HEK293 (cell line): ENCODE data around the gene GAREM1.

Experiments used
- CTCF ChIA-PET: fragments of 350-600 bp; formaldehyde crosslinking; extraction: SDS; loops from one replicate; lab custom pipeline; 2021; ENCODE audit warnings: antibody characterized with exemption; lab: Yijun Ruan, JAX
- POLR2A ChIA-PET: fragments of 300-600 bp; formaldehyde crosslinking; extraction: SDS; loops from one replicate; lab custom pipeline; 2020; ENCODE audit warnings: antibody characterized with exemption, inconsistent platforms; lab: Yijun Ruan, JAX
- H3K27ac ChIP-seq: fragments of 200-500 bp; sonication (Bioruptor generic); 2 replicates; pipeline ENCODE4 v1.5.1; 2014; ENCODE audit warnings: low read depth, low read length, control low read depth, inconsistent platforms; ENCODE audit errors: extremely low read depth
- H3K36me3 ChIP-seq, 2 experiments: fragments of 200-500 bp in 1 of 2; sonication (Bioruptor generic) in 1 of 2; 1 replicate in 1 of 2; 2 replicates in 1 of 2; pipeline ENCODE4 v1.5.1; 2014 to 2017; ENCODE audit warnings: inconsistent platforms in 2 of 2, low read length in 2 of 2; ENCODE audit not compliant: control insufficient read depth in 2 of 2, insufficient read depth in 1 of 2
- H3K4me1 ChIP-seq: fragments of 200-500 bp; sonication (Bioruptor generic); 2 replicates; pipeline ENCODE4 v1.5.1; 2014; ENCODE audit warnings: mild to moderate bottlenecking, low read length, inconsistent platforms; ENCODE audit not compliant: control insufficient read depth, insufficient read depth
- H3K4me3 ChIP-seq: 2 replicates; pipeline ENCODE4 v1.5.1; 2011; ENCODE audit warnings: low read depth, mild to moderate bottlenecking, control low read depth, low read length, moderate library complexity
- H3K9me3 ChIP-seq: fragments of 200-500 bp; sonication (Bioruptor generic); 2 replicates; pipeline ENCODE4 v1.5.1; 2014; ENCODE audit warnings: low read depth, low read length, inconsistent platforms; ENCODE audit not compliant: control insufficient read depth, insufficient read depth
- GFI1B ChIP-seq: fragments of 450-650 bp; formaldehyde crosslinking; IDR thresholded peaks from 2 replicates; pipeline ENCODE4 v1.5.1; 2016; ENCODE audit warnings: missing biosample characterization, missing genetic modification characterization
- GLI4 ChIP-seq: fragments of 450-650 bp; formaldehyde crosslinking; IDR thresholded peaks from 2 replicates; pipeline ENCODE4 v1.5.1; 2016; ENCODE audit warnings: missing biosample characterization, missing genetic modification characterization
- GLIS1 ChIP-seq: fragments of 450-650 bp; formaldehyde crosslinking; IDR thresholded peaks from 2 replicates; pipeline ENCODE4 v1.5.1; 2016; ENCODE audit warnings: missing biosample characterization, missing genetic modification characterization
- HOXA7 ChIP-seq: sonication (generic); formaldehyde crosslinking; IDR thresholded peaks from 2 replicates; pipeline ENCODE4 v1.8.1; 2022; ENCODE audit warnings: missing genetic modification reagents, borderline replicate concordance
- WT1 ChIP-seq: fragments of 450-650 bp; formaldehyde crosslinking; IDR thresholded peaks from 2 replicates; pipeline ENCODE4 v1.5.1; 2016; ENCODE audit warnings: missing biosample characterization, missing genetic modification characterization
- ZBTB21 ChIP-seq: fragments of 450-650 bp; formaldehyde crosslinking; IDR thresholded peaks from 2 replicates; pipeline ENCODE4 v1.5.1; 2017; ENCODE audit warnings: missing biosample characterization, missing genetic modification characterization
- ZNF132 ChIP-seq: fragments of 450-650 bp; formaldehyde crosslinking; IDR thresholded peaks from 2 replicates; pipeline ENCODE4 v1.5.1; 2017; ENCODE audit warnings: missing biosample characterization, missing genetic modification characterization, borderline replicate concordance
- ZNF202 ChIP-seq: fragments of 450-650 bp; formaldehyde crosslinking; IDR thresholded peaks from 2 replicates; pipeline ENCODE4 v1.5.1; 2016; ENCODE audit warnings: missing biosample characterization, missing genetic modification characterization, borderline replicate concordance
- ZNF23 ChIP-seq: fragments of 450-650 bp; formaldehyde crosslinking; IDR thresholded peaks from 2 replicates; pipeline ENCODE4 v1.5.1; 2016; ENCODE audit warnings: missing biosample characterization, missing genetic modification characterization, borderline replicate concordance
- ZNF560 ChIP-seq: fragments of 450-650 bp; formaldehyde crosslinking; IDR thresholded peaks from 2 replicates; pipeline ENCODE4 v1.5.1; 2017; ENCODE audit warnings: missing biosample characterization, missing genetic modification characterization, borderline replicate concordance
- ZNF621 ChIP-seq: fragments of 450-650 bp; formaldehyde crosslinking; IDR thresholded peaks from 2 replicates; pipeline ENCODE4 v1.5.1; 2017; ENCODE audit warnings: missing biosample characterization, missing genetic modification characterization
- ZNF623 ChIP-seq: fragments of 450-650 bp; formaldehyde crosslinking; IDR thresholded peaks from 2 replicates; pipeline ENCODE4 v1.5.1; 2016; ENCODE audit warnings: missing biosample characterization, missing genetic modification characterization
- ZNF776 ChIP-seq: fragments of 450-650 bp; formaldehyde crosslinking; IDR thresholded peaks from 2 replicates; pipeline ENCODE4 v1.5.0; 2017; ENCODE audit warnings: missing biosample characterization, missing genetic modification characterization, borderline replicate concordance
- TF ChIP-seq, protein P1 (sequence below): fragments of 450-650 bp; formaldehyde crosslinking; IDR thresholded peaks from 2 replicates; pipeline ENCODE4 v1.5.1; 2016; ENCODE audit warnings: missing biosample characterization, missing genetic modification characterization
- TF ChIP-seq, protein P2 (sequence below): fragments of 450-650 bp; formaldehyde crosslinking; IDR thresholded peaks from 2 replicates; pipeline ENCODE4 v1.5.1; 2016; ENCODE audit warnings: missing biosample characterization, missing genetic modification characterization, borderline replicate concordance
- TF ChIP-seq, protein P3 (sequence below): fragments of 450-650 bp; formaldehyde crosslinking; IDR thresholded peaks from 2 replicates; pipeline ENCODE4 v1.5.1; 2016; ENCODE audit warnings: missing biosample characterization, missing genetic modification characterization
- TF ChIP-seq, protein P4 (sequence below): fragments of 450-650 bp; formaldehyde crosslinking; IDR thresholded peaks from 2 replicates; pipeline ENCODE4 v1.5.0; 2017; ENCODE audit warnings: missing biosample characterization, missing genetic modification characterization, borderline replicate concordance

Gene GAREM1

DNA sequence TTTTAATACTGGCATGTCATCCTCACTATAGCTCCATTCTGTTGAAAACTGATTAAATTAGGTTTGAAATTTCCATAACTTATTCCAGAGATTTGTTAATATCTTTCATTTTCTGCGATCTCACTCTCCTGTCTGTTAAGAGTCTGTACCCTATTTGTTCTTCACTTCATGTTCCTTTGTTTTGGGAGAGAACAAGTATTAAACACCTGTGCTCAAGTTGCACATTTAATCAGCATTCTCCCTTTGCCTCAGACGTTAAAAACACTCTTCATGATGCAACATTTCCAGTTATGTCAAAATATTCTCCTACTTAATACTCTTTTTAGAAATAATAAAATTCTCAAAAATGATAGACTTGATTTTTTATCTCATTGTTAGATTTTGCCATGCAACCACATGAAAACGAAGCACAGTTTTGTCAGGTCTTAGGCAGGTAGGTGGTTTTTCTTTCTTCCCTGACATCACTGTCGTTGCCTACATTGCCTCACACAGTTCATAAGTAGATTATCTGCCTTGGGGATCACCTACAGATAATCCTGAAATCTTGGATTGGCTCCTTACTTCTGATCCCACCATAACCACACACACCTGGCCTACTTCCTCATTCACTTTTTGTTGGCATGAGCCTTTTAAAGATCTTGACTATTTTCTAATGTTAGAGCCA lies 109.9 kb downstream of the GAREM1 start (continued):
- TF ChIP-seq ZNF202 (tag by site-specific recombination), result no peak

DNA sequence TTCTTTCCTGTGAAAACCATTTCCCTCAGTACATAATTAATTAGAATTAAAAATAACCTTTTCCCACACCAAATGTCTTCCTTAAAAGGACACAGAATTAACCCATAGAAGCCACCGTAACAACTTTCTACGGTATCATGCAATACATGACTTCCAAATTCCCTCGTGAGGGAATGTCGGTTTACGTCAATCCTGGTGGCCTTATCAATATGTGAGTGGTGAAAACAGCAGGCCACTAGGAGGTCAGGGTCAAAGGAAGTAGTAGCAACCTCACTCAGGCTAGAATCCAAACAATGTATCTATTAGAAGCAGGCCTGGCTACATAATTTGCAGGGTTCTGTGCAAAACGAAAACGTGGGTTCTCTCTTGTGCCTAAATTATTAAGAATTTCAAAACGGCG lies 112.2 kb downstream of the GAREM1 start:
- no peak overlapping the region for H3K27ac ChIP-seq
- no peaks in the 10 kb centered on the region for H3K4me1 ChIP-seq
- TF ChIP-seq ZNF623 (tag by site-specific recombination) (no peak), ZNF621 (no peak), GLI4 (no peak), ZNF23 (no peak), ZNF776 (tag by site-specific recombination) (no peak), GFI1B (no peak), ZBTB21 (no peak), WT1 (no peak)
- TF ChIP-seq, protein P1, sequence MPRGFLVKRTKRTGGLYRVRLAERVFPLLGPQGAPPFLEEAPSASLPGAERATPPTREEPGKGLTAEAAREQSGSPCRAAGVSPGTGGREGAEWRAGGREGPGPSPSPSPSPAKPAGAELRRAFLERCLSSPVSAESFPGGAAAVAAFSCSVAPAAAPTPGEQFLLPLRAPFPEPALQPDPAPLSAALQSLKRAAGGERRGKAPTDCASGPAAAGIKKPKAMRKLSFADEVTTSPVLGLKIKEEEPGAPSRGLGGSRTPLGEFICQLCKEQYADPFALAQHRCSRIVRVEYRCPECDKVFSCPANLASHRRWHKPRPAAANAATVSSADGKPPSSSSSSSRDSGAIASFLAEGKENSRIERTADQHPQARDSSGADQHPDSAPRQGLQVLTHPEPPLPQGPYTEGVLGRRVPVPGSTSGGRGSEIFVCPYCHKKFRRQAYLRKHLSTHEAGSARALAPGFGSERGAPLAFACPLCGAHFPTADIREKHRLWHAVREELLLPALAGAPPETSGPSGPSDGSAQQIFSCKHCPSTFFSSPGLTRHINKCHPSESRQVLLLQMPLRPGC, result no peak
- TF ChIP-seq, protein P2, sequence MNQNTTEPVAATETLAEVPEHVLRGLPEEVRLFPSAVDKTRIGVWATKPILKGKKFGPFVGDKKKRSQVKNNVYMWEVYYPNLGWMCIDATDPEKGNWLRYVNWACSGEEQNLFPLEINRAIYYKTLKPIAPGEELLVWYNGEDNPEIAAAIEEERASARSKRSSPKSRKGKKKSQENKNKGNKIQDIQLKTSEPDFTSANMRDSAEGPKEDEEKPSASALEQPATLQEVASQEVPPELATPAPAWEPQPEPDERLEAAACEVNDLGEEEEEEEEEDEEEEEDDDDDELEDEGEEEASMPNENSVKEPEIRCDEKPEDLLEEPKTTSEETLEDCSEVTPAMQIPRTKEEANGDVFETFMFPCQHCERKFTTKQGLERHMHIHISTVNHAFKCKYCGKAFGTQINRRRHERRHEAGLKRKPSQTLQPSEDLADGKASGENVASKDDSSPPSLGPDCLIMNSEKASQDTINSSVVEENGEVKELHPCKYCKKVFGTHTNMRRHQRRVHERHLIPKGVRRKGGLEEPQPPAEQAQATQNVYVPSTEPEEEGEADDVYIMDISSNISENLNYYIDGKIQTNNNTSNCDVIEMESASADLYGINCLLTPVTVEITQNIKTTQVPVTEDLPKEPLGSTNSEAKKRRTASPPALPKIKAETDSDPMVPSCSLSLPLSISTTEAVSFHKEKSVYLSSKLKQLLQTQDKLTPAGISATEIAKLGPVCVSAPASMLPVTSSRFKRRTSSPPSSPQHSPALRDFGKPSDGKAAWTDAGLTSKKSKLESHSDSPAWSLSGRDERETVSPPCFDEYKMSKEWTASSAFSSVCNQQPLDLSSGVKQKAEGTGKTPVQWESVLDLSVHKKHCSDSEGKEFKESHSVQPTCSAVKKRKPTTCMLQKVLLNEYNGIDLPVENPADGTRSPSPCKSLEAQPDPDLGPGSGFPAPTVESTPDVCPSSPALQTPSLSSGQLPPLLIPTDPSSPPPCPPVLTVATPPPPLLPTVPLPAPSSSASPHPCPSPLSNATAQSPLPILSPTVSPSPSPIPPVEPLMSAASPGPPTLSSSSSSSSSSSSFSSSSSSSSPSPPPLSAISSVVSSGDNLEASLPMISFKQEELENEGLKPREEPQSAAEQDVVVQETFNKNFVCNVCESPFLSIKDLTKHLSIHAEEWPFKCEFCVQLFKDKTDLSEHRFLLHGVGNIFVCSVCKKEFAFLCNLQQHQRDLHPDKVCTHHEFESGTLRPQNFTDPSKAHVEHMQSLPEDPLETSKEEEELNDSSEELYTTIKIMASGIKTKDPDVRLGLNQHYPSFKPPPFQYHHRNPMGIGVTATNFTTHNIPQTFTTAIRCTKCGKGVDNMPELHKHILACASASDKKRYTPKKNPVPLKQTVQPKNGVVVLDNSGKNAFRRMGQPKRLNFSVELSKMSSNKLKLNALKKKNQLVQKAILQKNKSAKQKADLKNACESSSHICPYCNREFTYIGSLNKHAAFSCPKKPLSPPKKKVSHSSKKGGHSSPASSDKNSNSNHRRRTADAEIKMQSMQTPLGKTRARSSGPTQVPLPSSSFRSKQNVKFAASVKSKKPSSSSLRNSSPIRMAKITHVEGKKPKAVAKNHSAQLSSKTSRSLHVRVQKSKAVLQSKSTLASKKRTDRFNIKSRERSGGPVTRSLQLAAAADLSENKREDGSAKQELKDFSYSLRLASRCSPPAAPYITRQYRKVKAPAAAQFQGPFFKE, result no peak
- POLR2A ChIA-PET, result no interaction called here
- no peaks in the 10 kb centered on the region for H3K9me3 ChIP-seq
- H3K4me3 ChIP-seq, result no peak overlapping the region
- CTCF ChIA-PET, result interaction anchor here (0.6 to 1.5 kb wide), 4 partner anchors 11 to 458 kb away, joined by 3 to 6 read pairs (median 4); no protein-coding TSS in a partner anchor
- no peaks in the 10 kb centered on the region for H3K36me3 ChIP-seq

DNA sequence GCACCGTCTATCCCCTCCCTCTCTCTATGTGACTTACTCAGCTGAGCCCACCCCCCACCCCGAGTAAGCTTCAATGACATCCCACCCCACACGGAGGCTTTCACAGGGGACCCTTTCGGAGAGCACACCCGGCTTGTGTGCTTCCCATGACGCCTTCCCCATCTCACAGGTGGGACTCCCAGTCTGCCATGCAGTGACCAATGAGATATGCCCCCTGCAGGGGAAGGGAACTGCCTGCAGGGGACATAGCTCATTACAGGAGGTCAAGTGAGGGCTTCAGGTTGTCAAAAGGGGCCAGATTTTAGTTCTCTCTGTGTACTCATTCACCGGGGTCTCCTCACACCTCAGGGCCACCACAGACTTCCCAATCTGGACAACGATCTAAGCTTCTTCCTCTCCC lies 112.6 kb downstream of the GAREM1 start:
- Histone ChIP-seq H3K36me3 (no peaks in the 10 kb centered on the region), H3K27ac (no peak overlapping the region), H3K4me3 (no peak overlapping the region), H3K4me1 (no peaks in the 10 kb centered on the region), H3K9me3 (no peaks in the 10 kb centered on the region)
- TF ChIP-seq ZNF560 (tag by site-specific recombination) (no peak), HOXA7 (no peak), ZNF132 (no peak), GLIS1 (tag by site-specific recombination) (peak; percentile 63)
- TF ChIP-seq, protein P3, sequence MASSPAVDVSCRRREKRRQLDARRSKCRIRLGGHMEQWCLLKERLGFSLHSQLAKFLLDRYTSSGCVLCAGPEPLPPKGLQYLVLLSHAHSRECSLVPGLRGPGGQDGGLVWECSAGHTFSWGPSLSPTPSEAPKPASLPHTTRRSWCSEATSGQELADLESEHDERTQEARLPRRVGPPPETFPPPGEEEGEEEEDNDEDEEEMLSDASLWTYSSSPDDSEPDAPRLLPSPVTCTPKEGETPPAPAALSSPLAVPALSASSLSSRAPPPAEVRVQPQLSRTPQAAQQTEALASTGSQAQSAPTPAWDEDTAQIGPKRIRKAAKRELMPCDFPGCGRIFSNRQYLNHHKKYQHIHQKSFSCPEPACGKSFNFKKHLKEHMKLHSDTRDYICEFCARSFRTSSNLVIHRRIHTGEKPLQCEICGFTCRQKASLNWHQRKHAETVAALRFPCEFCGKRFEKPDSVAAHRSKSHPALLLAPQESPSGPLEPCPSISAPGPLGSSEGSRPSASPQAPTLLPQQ (tag by site-specific recombination), result no peak
- TF ChIP-seq, protein P4, sequence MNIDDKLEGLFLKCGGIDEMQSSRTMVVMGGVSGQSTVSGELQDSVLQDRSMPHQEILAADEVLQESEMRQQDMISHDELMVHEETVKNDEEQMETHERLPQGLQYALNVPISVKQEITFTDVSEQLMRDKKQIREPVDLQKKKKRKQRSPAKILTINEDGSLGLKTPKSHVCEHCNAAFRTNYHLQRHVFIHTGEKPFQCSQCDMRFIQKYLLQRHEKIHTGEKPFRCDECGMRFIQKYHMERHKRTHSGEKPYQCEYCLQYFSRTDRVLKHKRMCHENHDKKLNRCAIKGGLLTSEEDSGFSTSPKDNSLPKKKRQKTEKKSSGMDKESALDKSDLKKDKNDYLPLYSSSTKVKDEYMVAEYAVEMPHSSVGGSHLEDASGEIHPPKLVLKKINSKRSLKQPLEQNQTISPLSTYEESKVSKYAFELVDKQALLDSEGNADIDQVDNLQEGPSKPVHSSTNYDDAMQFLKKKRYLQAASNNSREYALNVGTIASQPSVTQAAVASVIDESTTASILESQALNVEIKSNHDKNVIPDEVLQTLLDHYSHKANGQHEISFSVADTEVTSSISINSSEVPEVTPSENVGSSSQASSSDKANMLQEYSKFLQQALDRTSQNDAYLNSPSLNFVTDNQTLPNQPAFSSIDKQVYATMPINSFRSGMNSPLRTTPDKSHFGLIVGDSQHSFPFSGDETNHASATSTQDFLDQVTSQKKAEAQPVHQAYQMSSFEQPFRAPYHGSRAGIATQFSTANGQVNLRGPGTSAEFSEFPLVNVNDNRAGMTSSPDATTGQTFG (tag by site-specific recombination), result no peak
- POLR2A ChIA-PET, result no interaction called here
- CTCF ChIA-PET, result interaction anchor here (0.6 to 1.5 kb wide), 5 partner anchors 12 to 458 kb away, joined by 3 to 6 read pairs (median 4); no protein-coding TSS in a partner anchor
